Measurements from ENCODE around the gene CCDC91. TPM values are rescaled to one million over a fixed set of nuclear protein-coding genes. Genes with fewer than 3 reads are reported as not detected.
"Not testable (repeated sequence)": the region's sequence is repeated elsewhere in the genome, so short reads cannot be mapped to it uniquely, and the experiment has no call there.

The CCDC91 gene
- total and polyA plus RNA-seq, 2 donors from 2014 or later: 17.5 to 35.7 TPM

DNA sequence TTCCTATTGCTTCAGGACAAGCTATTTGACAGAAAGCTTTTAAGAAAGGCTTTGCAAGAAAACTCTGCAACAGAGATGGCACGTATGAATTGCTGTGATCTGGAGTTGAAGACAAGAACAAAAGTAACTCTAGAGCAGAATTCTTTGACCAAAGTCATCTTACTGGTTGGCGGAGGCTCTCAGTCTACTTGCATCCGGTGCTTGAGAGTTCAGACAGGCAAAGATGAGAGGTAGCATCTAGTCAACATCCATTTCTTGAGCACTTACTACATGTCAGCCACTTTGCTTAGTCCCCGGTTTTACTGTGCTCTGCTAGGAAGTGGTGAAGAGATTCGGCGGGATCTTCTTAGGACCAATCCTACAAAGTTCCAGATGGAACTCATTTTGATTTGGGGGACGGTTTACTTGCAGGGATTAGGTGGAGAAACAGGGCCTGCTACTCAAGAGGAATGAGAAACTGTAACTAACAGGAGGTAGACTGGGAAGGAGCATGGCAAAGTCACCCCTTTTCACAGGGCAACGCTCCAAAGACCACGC lies 404 bp upstream of the CCDC91 start:
- H3K36me3 ChIP-seq (ENCODE audit: control insufficient read depth in 2 of 3, insufficient read depth in 3 of 3, low read length in 3 of 3): no peaks in the 10 kb centered on the region
- H3K4me1 ChIP-seq (ENCODE audit: control insufficient read depth in 2 of 3, insufficient read depth in 2 of 3, low read depth in 1 of 3, low read length in 3 of 3): peaks cover 0 to 5% (median 3%) of the 10 kb centered on the region in 3 donors
- peak overlapping the region; percentile 96 to 98 (median 97) for H3K4me3 ChIP-seq (ENCODE audit: low read length in 3 of 3)
- H3K27ac ChIP-seq (ENCODE audit: low read depth in 2 of 2, low read length in 2 of 2): peak overlapping the region; percentile 93 to 99
- TF ChIP-seq, protein P1, sequence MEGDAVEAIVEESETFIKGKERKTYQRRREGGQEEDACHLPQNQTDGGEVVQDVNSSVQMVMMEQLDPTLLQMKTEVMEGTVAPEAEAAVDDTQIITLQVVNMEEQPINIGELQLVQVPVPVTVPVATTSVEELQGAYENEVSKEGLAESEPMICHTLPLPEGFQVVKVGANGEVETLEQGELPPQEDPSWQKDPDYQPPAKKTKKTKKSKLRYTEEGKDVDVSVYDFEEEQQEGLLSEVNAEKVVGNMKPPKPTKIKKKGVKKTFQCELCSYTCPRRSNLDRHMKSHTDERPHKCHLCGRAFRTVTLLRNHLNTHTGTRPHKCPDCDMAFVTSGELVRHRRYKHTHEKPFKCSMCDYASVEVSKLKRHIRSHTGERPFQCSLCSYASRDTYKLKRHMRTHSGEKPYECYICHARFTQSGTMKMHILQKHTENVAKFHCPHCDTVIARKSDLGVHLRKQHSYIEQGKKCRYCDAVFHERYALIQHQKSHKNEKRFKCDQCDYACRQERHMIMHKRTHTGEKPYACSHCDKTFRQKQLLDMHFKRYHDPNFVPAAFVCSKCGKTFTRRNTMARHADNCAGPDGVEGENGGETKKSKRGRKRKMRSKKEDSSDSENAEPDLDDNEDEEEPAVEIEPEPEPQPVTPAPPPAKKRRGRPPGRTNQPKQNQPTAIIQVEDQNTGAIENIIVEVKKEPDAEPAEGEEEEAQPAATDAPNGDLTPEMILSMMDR (IDR thresholded peaks at IDR 0.05; ENCODE audit: borderline replicate concordance, extremely low read depth, insufficient read depth): no peak
- FAIRE-seq (no peak), DNase-seq (peak in 1 of 5 donors; percentile 13)
- intact Hi-C loops (cut with DNase I): no loop called here
- H3K9ac ChIP-seq (ENCODE audit: low read length in 3 of 3): peak overlapping the region; percentile 50 to 97 (median 96)
- H3K27me3 ChIP-seq (ENCODE audit: control insufficient read depth, insufficient read depth, low read length): no peaks in the 10 kb centered on the region
- H3K9me3 ChIP-seq (ENCODE audit: control insufficient read depth in 2 of 3, insufficient read depth in 1 of 3, low read length in 3 of 3): no peaks in the 10 kb centered on the region

DNA sequence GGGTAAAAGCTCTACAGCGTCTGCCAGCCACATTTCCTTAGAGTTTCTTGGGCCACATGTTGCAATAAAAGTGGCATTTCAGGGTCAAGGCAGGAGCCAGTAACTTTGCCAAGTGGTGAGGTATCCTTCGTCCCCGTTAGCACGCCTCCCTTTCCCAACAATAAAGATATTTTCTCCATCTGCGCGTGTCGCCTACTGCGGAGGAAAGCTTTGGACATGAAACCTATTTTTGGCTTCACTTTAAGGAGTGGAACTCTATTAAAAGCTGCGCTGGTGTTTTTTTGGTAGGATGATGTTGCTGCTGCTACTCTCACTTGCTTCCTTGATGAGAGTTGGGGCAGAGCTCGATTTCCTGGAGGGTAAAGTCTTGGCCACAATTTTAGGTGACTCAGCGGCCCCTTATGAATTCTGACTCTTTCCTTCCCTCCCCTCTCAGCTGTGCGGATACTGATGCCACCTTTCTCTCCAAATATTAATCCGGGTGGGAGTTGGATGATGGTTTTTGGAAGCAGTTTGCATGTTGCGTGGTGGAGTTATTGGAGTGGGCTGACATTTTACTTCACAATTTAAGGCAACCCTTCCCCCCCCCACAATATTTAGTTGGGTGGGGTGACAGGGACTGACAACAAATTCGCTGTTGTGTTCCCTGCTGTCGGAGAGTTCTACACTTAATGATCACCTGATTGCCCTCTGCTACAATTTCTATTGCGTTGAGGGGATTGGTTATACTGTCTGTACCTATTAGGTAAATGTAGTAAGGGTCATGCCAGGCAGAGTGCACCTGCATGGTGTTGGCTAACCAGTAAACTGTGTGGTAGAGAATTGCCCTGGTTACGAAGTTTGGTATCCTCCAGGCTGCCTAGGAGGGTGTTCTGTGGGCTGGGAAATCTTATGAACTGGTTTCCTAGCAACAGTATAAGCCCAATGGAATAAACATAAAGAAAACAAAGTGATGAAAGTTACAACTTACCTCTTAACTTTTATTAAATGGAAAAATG lies 1.1 kb downstream of the CCDC91 start:
- peak overlapping the region; percentile 96 to 98 (median 97) for H3K4me3 ChIP-seq (ENCODE audit: low read length in 3 of 3)
- TF ChIP-seq, protein P1 (IDR thresholded peaks at IDR 0.05; ENCODE audit: borderline replicate concordance, extremely low read depth, insufficient read depth): no peak
- peak overlapping the region; percentile 93 to 99 for H3K27ac ChIP-seq (ENCODE audit: low read depth in 2 of 2, low read length in 2 of 2)
- FAIRE-seq (no peak), DNase-seq (peak in 3 of 5 donors; percentile 30 to 46 (median 32))
- H3K36me3 ChIP-seq (ENCODE audit: control insufficient read depth in 2 of 3, insufficient read depth in 3 of 3, low read length in 3 of 3): no peaks in the 10 kb centered on the region
- H3K4me1 ChIP-seq (ENCODE audit: control insufficient read depth in 2 of 3, insufficient read depth in 2 of 3, low read depth in 1 of 3, low read length in 3 of 3): peaks cover 0 to 5% (median 3%) of the 10 kb centered on the region in 3 donors
- H3K9ac ChIP-seq (ENCODE audit: low read length in 3 of 3): peak overlapping the region; percentile 96 to 97 (median 96)
- no peaks in the 10 kb centered on the region for H3K27me3 ChIP-seq (ENCODE audit: control insufficient read depth, insufficient read depth, low read length)
- intact Hi-C loops (cut with DNase I): no loop called here
- H3K9me3 ChIP-seq (ENCODE audit: control insufficient read depth in 2 of 3, insufficient read depth in 1 of 3, low read length in 3 of 3): no peaks in the 10 kb centered on the region

DNA sequence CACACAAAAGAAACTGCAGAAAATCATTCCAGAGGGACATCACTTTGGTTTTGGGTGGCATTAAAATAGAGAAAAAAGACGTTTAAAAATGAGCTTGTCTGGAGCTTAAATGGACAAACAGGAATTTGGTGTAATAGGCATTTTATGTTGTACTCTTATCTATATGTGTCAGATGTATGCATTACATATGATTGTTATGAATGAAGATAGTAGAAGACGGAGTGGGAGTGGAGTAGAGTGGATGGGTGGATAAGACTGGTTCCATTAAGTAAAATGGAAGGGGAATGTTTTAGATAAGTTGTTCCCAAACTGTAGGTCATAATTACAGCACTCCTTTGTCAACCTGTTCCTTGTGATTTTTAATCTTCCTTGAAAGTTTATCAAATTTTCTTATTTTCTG lies 1.9 kb downstream of the CCDC91 start:
- Histone ChIP-seq H3K4me3 (ENCODE audit: low read length in 3 of 3) (no peak overlapping the region), H3K9ac (ENCODE audit: low read length in 3 of 3) (no peak overlapping the region), H3K27me3 (ENCODE audit: control insufficient read depth, insufficient read depth, low read length) (no peaks in the 10 kb centered on the region), H3K9me3 (ENCODE audit: control insufficient read depth in 2 of 3, insufficient read depth in 1 of 3, low read length in 3 of 3) (no peaks in the 10 kb centered on the region), H3K36me3 (ENCODE audit: control insufficient read depth in 2 of 3, insufficient read depth in 3 of 3, low read length in 3 of 3) (no peaks in the 10 kb centered on the region), H3K27ac (ENCODE audit: low read depth in 2 of 2, low read length in 2 of 2) (no peak overlapping the region), H3K4me1 (ENCODE audit: control insufficient read depth in 2 of 3, insufficient read depth in 2 of 3, low read depth in 1 of 3, low read length in 3 of 3) (peaks cover 0 to 5% (median 3%) of the 10 kb centered on the region in 3 donors)
- intact Hi-C loops (cut with DNase I): no loop called here
- DNase-seq (no peak), FAIRE-seq (no peak)
- TF ChIP-seq, protein P1 (IDR thresholded peaks at IDR 0.05; ENCODE audit: borderline replicate concordance, extremely low read depth, insufficient read depth): no peak

DNA sequence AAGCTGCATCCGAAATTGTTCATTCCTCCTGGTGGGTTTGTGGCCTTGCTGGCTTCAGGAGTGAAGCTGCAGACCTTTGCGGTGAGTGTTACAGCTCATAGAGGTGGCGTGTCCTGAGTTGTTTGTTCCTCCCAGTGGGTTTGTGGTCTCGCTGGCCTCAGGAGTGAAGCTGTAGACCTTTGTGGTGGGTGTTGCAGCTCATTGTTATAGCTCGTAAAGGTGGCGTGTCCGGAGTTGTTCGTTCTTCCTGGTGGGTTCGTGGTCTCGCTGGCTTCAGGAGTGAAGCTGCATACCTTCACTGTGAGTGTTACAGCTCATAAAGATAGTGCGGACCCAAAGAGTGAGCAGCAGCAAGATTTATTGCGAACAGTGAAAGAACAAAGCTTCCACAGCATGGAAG lies 4.4 kb downstream of the CCDC91 start:
- FAIRE-seq; H3K4me1 ChIP-seq (ENCODE audit: control insufficient read depth in 2 of 3, insufficient read depth in 2 of 3, low read depth in 1 of 3, low read length in 3 of 3); DNase-seq; H3K4me3 ChIP-seq (ENCODE audit: low read length in 3 of 3); H3K9me3 ChIP-seq (ENCODE audit: control insufficient read depth in 2 of 3, insufficient read depth in 1 of 3, low read length in 3 of 3); H3K27ac ChIP-seq (ENCODE audit: low read depth in 2 of 2, low read length in 2 of 2); intact Hi-C loops (cut with DNase I); H3K9ac ChIP-seq (ENCODE audit: low read length in 3 of 3); H3K27me3 ChIP-seq (ENCODE audit: control insufficient read depth, insufficient read depth, low read length); H3K36me3 ChIP-seq (ENCODE audit: control insufficient read depth in 2 of 3, insufficient read depth in 3 of 3, low read length in 3 of 3): not testable (repeated sequence)

DNA sequence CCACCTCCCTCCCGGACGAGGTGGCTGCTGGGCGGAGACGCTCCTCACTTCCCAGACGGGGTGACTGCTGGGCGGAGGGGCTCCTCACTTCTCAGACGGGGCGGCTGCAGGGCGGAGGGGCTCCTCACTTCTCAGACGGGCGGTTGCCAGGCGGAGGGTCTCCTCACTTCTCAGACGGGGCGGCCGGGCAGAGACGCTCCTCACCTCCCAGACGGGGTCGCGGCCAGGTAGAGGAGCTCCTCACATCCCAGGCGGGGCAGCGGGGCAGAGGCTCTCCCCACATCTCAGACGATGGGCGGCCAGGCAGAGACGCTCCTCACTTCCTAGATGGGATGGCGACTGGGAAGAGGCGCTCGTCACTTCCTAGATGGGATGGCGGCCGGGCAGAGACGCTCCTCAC lies 10.9 kb downstream of the CCDC91 start:
- intact Hi-C loops (cut with DNase I); DNase-seq; H3K9ac ChIP-seq (ENCODE audit: low read length in 3 of 3); H3K27me3 ChIP-seq (ENCODE audit: control insufficient read depth, insufficient read depth, low read length); H3K4me3 ChIP-seq (ENCODE audit: low read length in 3 of 3); H3K4me1 ChIP-seq (ENCODE audit: control insufficient read depth in 2 of 3, insufficient read depth in 2 of 3, low read depth in 1 of 3, low read length in 3 of 3); H3K27ac ChIP-seq (ENCODE audit: low read depth in 2 of 2, low read length in 2 of 2); H3K36me3 ChIP-seq (ENCODE audit: control insufficient read depth in 2 of 3, insufficient read depth in 3 of 3, low read length in 3 of 3); FAIRE-seq; H3K9me3 ChIP-seq (ENCODE audit: control insufficient read depth in 2 of 3, insufficient read depth in 1 of 3, low read length in 3 of 3): not testable (repeated sequence)

Measured in kidney (tissue), 14 donors.